BE2C (cell line): ENCODE measurements around the gene CPED1.

Experiments
- DNase-seq: peaks from one replicate; pipeline ENCODE4 v3.0.0-alpha.2; 2020
- H3K27me3 ChIP-seq: fragments of 250-450 bp; sonication (Bioruptor Pico); 2 replicates; pipeline ENCODE4 v1.5.1; 2020; ENCODE audit warnings: mild to moderate bottlenecking
- H3K36me3 ChIP-seq: fragments of 250-450 bp; sonication (Bioruptor Pico); 2 replicates; pipeline ENCODE4 v1.5.1; 2020; ENCODE audit warnings: mild to moderate bottlenecking
- H3K4me1 ChIP-seq: fragments of 250-450 bp; sonication (Bioruptor Pico); 2 replicates; pipeline ENCODE4 v1.5.1; 2020
- H3K4me3 ChIP-seq: 2 replicates; pipeline ENCODE4 v1.5.1; 2011; ENCODE audit warnings: low read depth, low read length
- H3K9me3 ChIP-seq: fragments of 250-450 bp; sonication (Bioruptor Pico); 2 replicates; pipeline ENCODE4 v1.5.1; 2020
- CTCF ChIP-seq: IDR thresholded peaks from 2 replicates; pipeline ENCODE4 v1.5.1; 2012; ENCODE audit warnings: mild to moderate bottlenecking, low read depth, low read length

Gene CPED1

DNA sequence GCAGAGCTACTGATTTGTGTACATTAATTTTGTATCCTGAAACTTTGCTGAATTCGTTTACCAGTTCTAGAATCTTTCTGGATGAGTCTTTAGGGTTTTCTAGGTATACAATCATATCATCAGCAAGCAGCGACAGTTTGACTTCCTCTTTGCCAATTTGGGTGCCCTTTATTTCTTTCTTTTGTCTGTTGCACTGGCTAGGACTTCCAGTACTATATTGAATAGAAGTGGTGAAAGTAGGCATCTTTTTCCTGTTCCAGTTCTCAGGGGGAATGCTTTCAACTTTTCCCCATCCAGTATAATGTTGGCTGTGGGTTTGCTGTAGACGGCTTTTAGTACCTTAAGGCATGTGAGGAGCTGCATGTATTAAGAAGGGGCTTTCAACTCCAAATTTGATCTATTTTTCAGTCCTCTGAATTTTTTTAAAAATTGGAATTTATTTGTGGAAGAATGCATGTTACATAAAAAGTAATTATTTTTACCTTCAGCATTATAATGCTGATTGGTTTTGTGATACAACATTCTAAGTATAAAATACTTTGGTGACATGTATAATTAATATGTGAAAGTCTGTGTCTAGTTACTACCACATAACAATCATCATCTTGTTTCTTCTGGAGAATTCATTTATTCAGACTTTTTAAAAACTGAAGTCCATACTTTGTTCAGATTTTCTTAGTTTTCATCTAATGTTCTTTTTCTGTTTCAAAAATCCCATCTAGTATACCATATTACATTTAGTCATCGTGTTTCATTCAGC is 49.6 kb downstream of the CPED1 start:
- H3K27me3 ChIP-seq = no peaks in the 10 kb centered on the region
- H3K36me3 ChIP-seq = no peaks in the 10 kb centered on the region
- no peaks in the 10 kb centered on the region for H3K9me3 ChIP-seq
- no peaks in the 10 kb centered on the region for H3K4me1 ChIP-seq
- TF ChIP-seq CTCF = no peak
- DNase-seq = no peak
- no peak overlapping the region for H3K4me3 ChIP-seq

DNA sequence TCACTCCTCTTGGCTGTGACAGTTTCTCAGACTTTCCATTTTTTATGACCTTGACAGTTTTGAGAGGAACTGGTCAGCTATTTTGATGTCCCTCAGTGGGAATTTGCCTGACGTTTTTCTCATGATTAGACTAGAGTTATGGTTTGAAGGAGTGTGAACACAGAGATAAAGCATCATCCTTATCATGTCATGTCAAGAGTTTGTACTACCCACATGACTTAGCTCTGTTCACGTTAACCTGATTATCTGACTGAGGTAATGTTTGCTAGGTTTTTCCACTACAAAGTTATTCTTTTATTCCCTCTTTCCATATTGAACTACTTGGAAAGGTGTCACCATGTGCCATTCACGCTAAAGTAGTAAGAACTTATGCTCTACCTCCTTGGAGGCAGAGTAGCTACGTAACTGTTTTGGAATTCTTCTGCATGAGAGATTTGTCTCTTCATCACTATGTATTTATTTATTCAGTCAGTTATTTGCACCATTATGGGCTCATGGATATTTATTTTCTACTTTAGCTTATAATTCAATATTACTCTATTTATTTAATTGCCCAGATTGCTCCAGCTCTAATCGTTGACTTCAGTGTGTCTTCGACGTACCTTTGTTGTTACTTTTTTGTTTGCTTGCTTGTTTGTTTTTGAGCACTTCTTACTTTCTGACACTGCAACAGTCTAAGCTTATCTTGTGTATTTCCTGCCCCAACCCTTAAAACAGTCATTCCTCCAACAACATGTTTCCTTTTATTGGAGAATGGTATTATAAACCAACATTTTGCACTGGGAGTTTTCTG is 50.4 kb downstream of the CPED1 start:
- no peaks in the 10 kb centered on the region for H3K27me3 ChIP-seq
- no peak for DNase-seq
- H3K4me3 ChIP-seq = no peak overlapping the region
- H3K36me3 ChIP-seq = no peaks in the 10 kb centered on the region
- no peaks in the 10 kb centered on the region for H3K4me1 ChIP-seq
- TF ChIP-seq CTCF = no peak
- no peaks in the 10 kb centered on the region for H3K9me3 ChIP-seq

- TF ChIP-seq CTCF = no peak
- no peak for DNase-seq
- Histone ChIP-seq H3K27me3 (no peaks in the 10 kb centered on the region), H3K4me3 (no peak overlapping the region), H3K36me3 (no peaks in the 10 kb centered on the region), H3K4me1 (no peaks in the 10 kb centered on the region), H3K9me3 (no peaks in the 10 kb centered on the region)
Measured at GRCh38 chr7:121039510-121039822, 51.0 kb downstream of the CPED1 start.

DNA sequence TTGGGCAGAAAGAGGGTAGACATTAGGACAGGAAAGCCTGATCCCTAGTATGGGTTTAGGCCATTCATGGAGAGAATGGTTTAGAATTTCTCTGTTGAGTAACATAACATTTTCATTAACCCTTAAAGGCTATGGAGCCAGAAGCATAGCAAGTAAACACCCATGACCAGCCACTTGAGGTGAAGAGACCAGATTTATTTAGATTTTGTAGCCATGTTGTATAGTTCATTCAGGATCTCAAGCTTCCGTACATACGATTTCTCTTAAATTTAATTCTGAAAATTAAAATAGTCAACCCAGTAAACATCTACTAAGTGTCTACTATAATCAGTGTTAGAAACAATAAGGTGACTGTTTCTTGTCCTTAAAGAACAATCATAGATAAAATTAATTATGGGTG is 51.5 kb downstream of the CPED1 start:
- TF ChIP-seq CTCF = no peak
- Histone ChIP-seq H3K9me3 (no peaks in the 10 kb centered on the region), H3K4me3 (no peak overlapping the region), H3K27me3 (no peaks in the 10 kb centered on the region), H3K4me1 (no peaks in the 10 kb centered on the region), H3K36me3 (no peaks in the 10 kb centered on the region)
- DNase-seq = no peak

- TF ChIP-seq CTCF = no peak
- Histone ChIP-seq H3K27me3 (no peaks in the 10 kb centered on the region), H3K4me3 (no peak overlapping the region), H3K4me1 (no peaks in the 10 kb centered on the region), H3K9me3 (no peaks in the 10 kb centered on the region), H3K36me3 (no peaks in the 10 kb centered on the region)
- DNase-seq = no peak
Measured at GRCh38 chr7:121041516-121042148, 53.1 kb downstream of the CPED1 start.

DNA sequence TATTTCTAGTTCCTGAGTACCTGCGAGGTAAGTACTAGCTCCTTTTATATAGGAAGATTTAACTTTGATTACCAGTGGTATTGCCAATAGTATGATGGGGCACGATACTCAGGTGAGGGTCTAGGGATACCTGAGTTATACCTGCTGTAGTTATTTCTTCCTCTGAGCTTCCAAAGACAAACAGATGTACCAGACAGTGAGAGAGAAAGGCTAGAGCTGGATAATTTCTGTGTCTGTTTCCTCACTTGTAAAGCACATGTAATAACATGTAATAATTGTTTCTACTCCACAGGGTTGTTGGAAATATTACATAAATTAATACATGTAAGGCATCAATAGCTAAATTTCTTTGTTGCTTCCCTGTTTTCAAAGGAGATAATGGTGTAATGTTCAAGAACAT is 53.7 kb downstream of the CPED1 start:
- Histone ChIP-seq H3K36me3 (no peaks in the 10 kb centered on the region), H3K9me3 (no peaks in the 10 kb centered on the region), H3K27me3 (no peaks in the 10 kb centered on the region), H3K4me3 (no peak overlapping the region), H3K4me1 (no peaks in the 10 kb centered on the region)
- no peak for DNase-seq
- TF ChIP-seq CTCF = no peak
